Ascending aorta (tissue), 2 donors: ENCODE results near the gene TLX1. TPM values are rescaled to one million over a fixed set of nuclear protein-coding genes. Genes with fewer than 3 reads are reported as not detected.

Experiments used
- DNase-seq, 2 donors: peaks; one replicate each; pipeline ENCODE4 v3.0.0-alpha.2; 2019; ENCODE audit warnings: low spot score in 2 of 2
- H3K27ac ChIP-seq, 2 donors: fragments of 200-600 bp; sonication (generic); one replicate each; pipeline ENCODE4 v1.5.1; 2016 to 2017; ENCODE audit warnings: mild to moderate bottlenecking in 1 of 2
- H3K27me3 ChIP-seq: fragments of 200-600 bp; sonication (generic); one replicate; pipeline ENCODE4 v1.5.1; 2017
- H3K36me3 ChIP-seq, 2 donors: fragments of 200-600 bp; sonication (generic); one replicate each; pipeline ENCODE4 v1.5.1; 2016
- H3K4me1 ChIP-seq, 2 donors: fragments of 200-600 bp; sonication (generic); one replicate each; pipeline ENCODE4 v1.5.1; 2016 to 2017; ENCODE audit warnings: mild to moderate bottlenecking in 1 of 2
- H3K4me3 ChIP-seq, 2 donors: fragments of 200-600 bp; sonication (generic); one replicate each; pipeline ENCODE4 v1.5.1; 2016 to 2017; ENCODE audit warnings: mild to moderate bottlenecking in 1 of 2
- H3K9me3 ChIP-seq, 2 donors: fragments of 200-600 bp; sonication (generic); one replicate each; pipeline ENCODE4 v1.5.1; 2016
- intact Hi-C: fragments of 100-400 bp; cut with DNase I; formaldehyde crosslinking; loops from one replicate; pipeline ENCODE4 v1.15.1; 2023
- total RNA-seq: library from RNA; depleted of rRNA; stranded (reverse); fragments of >200 nt; gene quantifications from one replicate; pipeline ENCODE4 v1.1.0, GENCODE V29; 2016
- TF ChIP-seq, protein P1 (sequence below), 3 experiments: fragments of 200-600 bp in 2 of 3; fragments of 450-650 bp in 1 of 3; sonication (generic) in 2 of 3; IDR thresholded peaks; one replicate each; pipeline ENCODE4 v1.5.1; 2016 to 2019; ENCODE audit warnings: antibody characterized with exemption in 3 of 3, mild to moderate bottlenecking in 1 of 3, moderate library complexity in 1 of 3

TLX1 gene
- total RNA-seq, 1 donor from 2014 or later = not detected

DNA sequence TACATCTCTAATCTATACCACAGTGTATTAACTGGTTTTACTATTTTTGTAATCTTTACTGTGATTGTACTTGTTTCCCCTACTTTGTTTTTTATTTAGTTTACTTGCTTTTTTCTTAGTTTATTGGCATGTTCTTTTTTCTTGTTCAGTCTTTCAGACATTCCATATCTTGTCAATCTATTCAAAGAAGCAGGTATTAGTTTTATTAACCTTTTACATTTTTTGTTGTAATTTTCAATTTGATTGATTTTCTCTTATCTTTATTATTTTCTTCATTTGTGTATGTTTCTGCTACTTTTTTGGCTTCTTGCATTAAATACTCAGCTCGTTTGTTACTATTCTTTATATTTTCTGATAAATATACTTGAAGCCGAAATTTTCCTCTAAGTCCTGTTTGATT lies 41.6 kb downstream of the TLX1 start:
- no peaks in the 10 kb centered on the region for H3K27me3 ChIP-seq
- TF ChIP-seq, protein P1, sequence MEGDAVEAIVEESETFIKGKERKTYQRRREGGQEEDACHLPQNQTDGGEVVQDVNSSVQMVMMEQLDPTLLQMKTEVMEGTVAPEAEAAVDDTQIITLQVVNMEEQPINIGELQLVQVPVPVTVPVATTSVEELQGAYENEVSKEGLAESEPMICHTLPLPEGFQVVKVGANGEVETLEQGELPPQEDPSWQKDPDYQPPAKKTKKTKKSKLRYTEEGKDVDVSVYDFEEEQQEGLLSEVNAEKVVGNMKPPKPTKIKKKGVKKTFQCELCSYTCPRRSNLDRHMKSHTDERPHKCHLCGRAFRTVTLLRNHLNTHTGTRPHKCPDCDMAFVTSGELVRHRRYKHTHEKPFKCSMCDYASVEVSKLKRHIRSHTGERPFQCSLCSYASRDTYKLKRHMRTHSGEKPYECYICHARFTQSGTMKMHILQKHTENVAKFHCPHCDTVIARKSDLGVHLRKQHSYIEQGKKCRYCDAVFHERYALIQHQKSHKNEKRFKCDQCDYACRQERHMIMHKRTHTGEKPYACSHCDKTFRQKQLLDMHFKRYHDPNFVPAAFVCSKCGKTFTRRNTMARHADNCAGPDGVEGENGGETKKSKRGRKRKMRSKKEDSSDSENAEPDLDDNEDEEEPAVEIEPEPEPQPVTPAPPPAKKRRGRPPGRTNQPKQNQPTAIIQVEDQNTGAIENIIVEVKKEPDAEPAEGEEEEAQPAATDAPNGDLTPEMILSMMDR (IDR thresholded peaks at IDR 0.05) = no peak

DNA sequence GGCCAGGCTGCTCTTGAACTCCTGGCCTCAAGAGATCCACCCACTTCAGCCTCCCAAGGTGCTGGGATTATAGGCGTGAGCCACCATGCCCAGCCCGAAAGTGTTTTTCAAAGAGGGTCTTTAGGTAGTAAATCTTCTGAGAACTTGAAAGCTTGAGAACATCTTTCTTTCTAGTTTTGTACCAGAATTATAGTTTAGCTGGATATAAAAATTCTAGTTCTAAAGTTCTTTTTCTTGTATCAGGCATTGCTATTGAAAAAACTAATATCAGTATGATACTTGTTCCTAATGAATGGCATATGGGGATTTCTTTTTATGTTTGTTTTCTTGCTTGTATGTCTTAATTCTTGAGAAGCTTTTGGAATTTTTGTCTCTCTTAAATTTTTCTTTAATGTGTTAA lies 43.2 kb downstream of the TLX1 start:
- Histone ChIP-seq H3K27ac (no peak overlapping the region), H3K4me1 (no peaks in the 10 kb centered on the region), H3K4me3 (no peak overlapping the region), H3K9me3 (peaks cover 6 to 28% of the 10 kb centered on the region in 2 donors), H3K36me3 (no peaks in the 10 kb centered on the region), H3K27me3 (no peaks in the 10 kb centered on the region)
- DNase-seq = no peak
- TF ChIP-seq, protein P1 (IDR thresholded peaks at IDR 0.05) = no peak
- intact Hi-C loops = no loop called here

More for the DNA sequence above, 41.6 kb downstream of the TLX1 start:
- no peak overlapping the region for H3K4me3 ChIP-seq
- no peak for DNase-seq
- no peaks in the 10 kb centered on the region for H3K4me1 ChIP-seq
- no peak overlapping the region for H3K27ac ChIP-seq
- peaks cover 6 to 28% of the 10 kb centered on the region in 2 donors for H3K9me3 ChIP-seq
- intact Hi-C loops = no loop called here
- H3K36me3 ChIP-seq = no peaks in the 10 kb centered on the region

DNA sequence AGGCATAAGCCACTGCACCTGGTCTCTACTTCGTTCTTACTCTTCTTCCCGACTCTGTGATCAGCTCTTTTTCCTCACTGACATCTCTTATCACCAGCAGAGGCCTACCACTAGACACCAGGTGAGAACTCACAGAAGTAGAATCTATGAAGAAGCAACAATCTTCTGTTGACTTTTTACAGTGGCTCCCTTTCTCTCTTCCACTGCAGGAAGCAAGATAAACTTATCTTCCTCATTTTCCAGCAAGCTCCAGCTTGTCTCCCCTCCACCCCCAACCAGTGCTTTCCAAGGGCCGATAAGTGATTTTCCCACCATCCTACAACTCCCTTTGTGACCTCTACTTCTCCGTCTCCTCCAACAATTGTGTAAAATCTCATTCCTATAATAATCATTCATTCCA lies 45.5 kb downstream of the TLX1 start:
- Histone ChIP-seq H3K36me3 (no peaks in the 10 kb centered on the region), H3K4me1 (no peaks in the 10 kb centered on the region), H3K27me3 (no peaks in the 10 kb centered on the region), H3K4me3 (no peak overlapping the region), H3K9me3 (peaks cover 6 to 28% of the 10 kb centered on the region in 2 donors), H3K27ac (no peak overlapping the region)
- intact Hi-C loops = no loop called here
- DNase-seq = no peak
- TF ChIP-seq, protein P1 (IDR thresholded peaks at IDR 0.05) = no peak

GRCh38 chr10:101182936-101183335 lies 51.8 kb downstream of the TLX1 start:
- Histone ChIP-seq H3K27ac (no peak overlapping the region), H3K4me3 (no peak overlapping the region), H3K27me3 (no peaks in the 10 kb centered on the region), H3K4me1 (no peaks in the 10 kb centered on the region), H3K9me3 (no peaks in the 10 kb centered on the region), H3K36me3 (no peaks in the 10 kb centered on the region)
- TF ChIP-seq, protein P1 (IDR thresholded peaks at IDR 0.05) = no peak
- intact Hi-C loops = no loop called here
- DNase-seq = no peak

DNA sequence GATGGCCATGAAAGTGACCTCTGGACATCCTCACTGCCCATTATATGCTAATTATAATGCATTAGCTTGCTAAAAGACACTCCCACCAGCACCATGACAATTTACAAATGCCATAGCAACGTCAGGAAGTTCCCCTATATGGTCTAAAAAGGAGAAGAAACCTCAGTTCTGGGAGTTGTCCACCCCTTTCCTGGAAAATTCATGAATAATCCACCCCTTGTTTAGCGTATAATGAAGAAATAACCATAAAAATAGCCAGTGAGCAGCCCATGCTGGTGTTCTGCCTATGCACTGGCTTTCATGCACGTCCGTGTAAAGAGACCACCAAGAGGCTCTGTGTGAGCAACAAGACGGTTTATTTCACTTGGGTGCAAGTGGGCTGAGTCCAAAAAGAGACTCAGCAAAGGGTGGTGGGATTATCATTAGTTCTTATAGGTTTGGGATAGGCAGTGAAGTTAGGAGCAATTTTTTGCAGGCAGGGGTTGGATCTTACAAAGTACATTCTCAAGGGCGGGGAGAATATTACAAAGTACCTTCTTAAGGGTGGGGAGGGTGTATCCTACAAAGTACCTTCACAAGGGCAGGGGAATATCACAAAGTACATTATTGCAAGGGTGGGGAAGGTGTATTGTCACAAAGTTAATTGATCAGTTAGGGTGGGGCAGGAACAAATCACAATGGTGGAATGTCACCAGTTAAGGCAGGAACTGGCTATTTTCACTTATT lies 52.5 kb downstream of the TLX1 start:
- Histone ChIP-seq H3K27ac (no peak overlapping the region), H3K36me3 (no peaks in the 10 kb centered on the region), H3K4me3 (no peak overlapping the region), H3K9me3 (no peaks in the 10 kb centered on the region), H3K27me3 (no peaks in the 10 kb centered on the region), H3K4me1 (no peaks in the 10 kb centered on the region)
- no peak for DNase-seq
- TF ChIP-seq, protein P1 (IDR thresholded peaks at IDR 0.05) = no peak
- intact Hi-C loops = no loop called here

Other genes starting within 250 kb of the TLX1 start
- gene SLF2, start 218.3 kb upstream of the TLX1 start, total RNA-seq = 3.1 TPM
- gene SEMA4G, start 161.8 kb upstream of the TLX1 start, total RNA-seq = 2.1 TPM
- gene MRPL43, start 143.8 kb upstream of the TLX1 start, total RNA-seq = 54.5 TPM
- 11.5 TPM for gene TWNK, start 143.8 kb upstream of the TLX1 start, total RNA-seq
- 169 TPM for gene LZTS2, start 131.5 kb upstream of the TLX1 start, total RNA-seq
- gene PDZD7, start 100.2 kb upstream of the TLX1 start, total RNA-seq = 0.53 TPM
- 72.4 TPM for gene SFXN3, start 100.1 kb upstream of the TLX1 start, total RNA-seq
- gene KAZALD1, start 69.3 kb upstream of the TLX1 start, total RNA-seq = 5.7 TPM
- not detected for gene LBX1, start 98.2 kb downstream of the TLX1 start, total RNA-seq
- 0.96 TPM for gene BTRC, start 222.9 kb downstream of the TLX1 start, total RNA-seq